Activated naive CD4-positive, alpha-beta T cell treated with anti-CD3 and anti-CD28 coated beads for 36 hours (primary cell): ENCODE measurements around the gene MAGEA9B. TPM values are rescaled to one million over a fixed set of nuclear protein-coding genes. Genes with fewer than 3 reads are reported as not detected.
"Not testable (repeated sequence)": the region's sequence is repeated elsewhere in the genome, so short reads cannot be mapped to it uniquely, and the experiment has no call there.

Source experiments
- CTCF ChIA-PET: fragments of 350-600 bp; sonication (Branson Sonifier 250); formaldehyde crosslinking; loops from one replicate; lab custom pipeline; 2021; ENCODE audit warnings: antibody characterized with exemption; lab: Charles Lee
- DNase-seq: peaks from one replicate; pipeline ENCODE4 v3.0.0-alpha.2; 2020
- H3K27ac Mint-ChIP-seq: one replicate; pipeline ENCODE4 v1.8.0; 2021; ENCODE audit warnings: mild to moderate bottlenecking, mixed read lengths
- H3K27me3 Mint-ChIP-seq: one replicate; pipeline ENCODE4 v1.8.0; 2021; ENCODE audit warnings: low read depth, mixed read lengths
- H3K36me3 Mint-ChIP-seq: one replicate; pipeline ENCODE4 v1.8.0; 2021; ENCODE audit warnings: low read depth, mixed read lengths
- H3K4me1 Mint-ChIP-seq: one replicate; pipeline ENCODE4 v1.8.0; 2021; ENCODE audit warnings: low read depth, mixed read lengths
- H3K4me3 Mint-ChIP-seq: one replicate; pipeline ENCODE4 v1.8.0; 2021; ENCODE audit warnings: mild to moderate bottlenecking, moderate library complexity, mixed read lengths
- H3K9me3 Mint-ChIP-seq: one replicate; pipeline ENCODE4 v1.8.0; 2021; ENCODE audit warnings: mixed read lengths
- intact Hi-C: fragments of 100-400 bp; cut with micrococcal nuclease; formaldehyde crosslinking; loops from one replicate; pipeline ENCODE4 v1.15.1; 2023
- total RNA-seq, 2 experiments: library from RNA; stranded (reverse); gene quantifications; one replicate each; pipeline ENCODE4 v1.2.3, GENCODE V29; 2021

Gene MAGEA9B
- total RNA-seq, 2 experiments from 2014 or later = not detected

DNA sequence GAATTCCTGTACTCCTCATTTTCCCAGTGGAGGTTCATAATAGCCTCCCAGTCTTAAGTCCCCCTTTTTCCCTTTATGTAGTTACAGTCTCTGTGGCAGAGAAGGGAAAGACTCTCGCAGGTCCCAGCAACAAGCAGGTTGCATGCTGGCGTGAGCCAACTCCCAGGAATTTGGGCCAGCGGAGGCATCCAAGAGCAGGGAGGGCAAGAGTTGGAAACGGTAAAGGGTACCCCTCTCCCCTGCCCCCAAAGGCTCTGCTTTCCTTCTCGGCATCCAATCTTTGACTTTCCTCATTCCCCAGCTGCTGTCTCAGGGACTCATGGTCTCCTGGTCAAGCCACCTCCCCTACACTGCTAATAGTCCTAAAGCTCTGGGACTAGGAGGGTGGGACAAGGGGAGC is 23.3 kb upstream of the MAGEA9B start:
- Mint-ChIP-seq H3K9me3 (no peaks in the 10 kb centered on the region), H3K27ac (no peak overlapping the region), H3K27me3 (no peaks in the 10 kb centered on the region), H3K4me3 (no peak overlapping the region), H3K36me3 (peaks cover 1% of the 10 kb centered on the region), H3K4me1 (peaks cover 4% of the 10 kb centered on the region)
- intact Hi-C loops = no loop called here
- DNase-seq = no peak
- CTCF ChIA-PET = no interaction called here

DNA sequence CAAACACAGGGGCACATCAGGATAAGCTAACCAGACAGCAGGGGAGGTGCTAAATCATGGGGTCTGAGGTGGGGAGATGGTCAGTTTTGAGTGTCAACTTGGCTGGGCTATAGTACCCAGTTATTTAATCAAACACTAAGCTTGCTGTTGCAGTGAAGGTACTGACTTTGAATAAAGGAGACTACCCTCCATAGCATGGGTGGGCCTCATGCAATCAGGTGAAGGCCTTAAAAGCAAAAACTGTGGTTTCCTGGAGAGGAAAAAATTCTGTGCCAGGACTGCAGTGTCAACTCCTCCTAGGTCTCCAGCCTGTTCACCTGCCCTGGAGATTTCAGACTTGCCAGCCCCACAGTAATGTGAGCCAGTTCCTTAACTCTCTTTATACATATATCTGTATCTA is 20.4 kb upstream of the MAGEA9B start:
- CTCF ChIA-PET = no interaction called here
- Mint-ChIP-seq H3K36me3 (peaks cover 6% of the 10 kb centered on the region), H3K27ac (no peak overlapping the region), H3K27me3 (no peaks in the 10 kb centered on the region), H3K4me1 (no peaks in the 10 kb centered on the region), H3K9me3 (no peaks in the 10 kb centered on the region), H3K4me3 (no peak overlapping the region)
- DNase-seq = no peak
- intact Hi-C loops = no loop called here

DNA sequence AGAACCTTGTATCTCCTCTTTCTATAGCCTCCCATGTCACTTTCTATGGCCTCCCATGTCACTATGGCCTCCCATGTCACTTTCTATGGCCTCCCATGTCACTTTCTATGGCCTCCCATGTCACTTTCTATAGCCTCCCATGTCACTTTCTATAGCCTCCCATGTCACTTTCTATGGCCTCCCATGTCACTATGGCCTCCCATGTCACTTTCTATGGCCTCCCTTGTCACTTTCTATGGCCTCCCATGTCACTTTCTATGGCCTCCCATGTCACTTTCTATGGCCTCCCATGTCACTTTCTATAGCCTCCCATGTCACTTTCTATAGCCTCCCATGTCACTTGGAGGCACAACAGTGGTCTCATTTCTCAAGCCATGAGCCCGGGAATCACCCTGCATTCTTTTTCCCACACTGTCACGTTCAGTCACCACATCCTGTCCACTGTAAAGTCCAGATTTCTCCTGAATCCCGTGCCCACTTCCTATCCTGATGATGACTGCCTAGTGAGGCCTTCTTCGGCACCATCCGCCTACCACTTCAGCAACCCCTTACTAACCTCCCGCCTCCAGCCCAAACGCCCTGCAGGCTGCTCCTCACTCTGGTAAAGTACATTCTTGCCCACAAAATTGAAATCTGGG is 18.1 kb upstream of the MAGEA9B start:
- H3K27me3 Mint-ChIP-seq, H3K4me3 Mint-ChIP-seq, DNase-seq, H3K9me3 Mint-ChIP-seq, intact Hi-C loops, H3K27ac Mint-ChIP-seq, CTCF ChIA-PET, H3K36me3 Mint-ChIP-seq, H3K4me1 Mint-ChIP-seq: not testable (repeated sequence)

DNA sequence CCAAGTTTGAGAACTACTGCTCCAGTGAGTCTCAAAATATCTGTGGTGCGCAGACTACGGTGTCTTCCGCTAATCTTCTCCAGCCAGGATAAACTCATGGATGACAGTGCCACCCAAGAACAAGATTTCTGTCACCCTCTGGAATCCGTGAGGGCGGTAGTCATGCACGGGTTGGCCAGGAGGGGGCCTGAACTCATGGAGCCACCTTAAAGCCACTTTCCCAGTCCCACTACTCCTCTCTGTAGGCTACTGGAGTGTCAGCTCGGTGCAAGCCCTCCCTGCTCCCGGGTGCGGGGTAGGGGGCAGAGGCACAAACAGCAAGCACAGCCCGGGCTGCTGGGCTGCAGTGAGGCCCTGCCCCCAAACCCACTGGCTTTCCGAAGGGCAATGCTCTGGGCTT is 11.3 kb upstream of the MAGEA9B start:
- H3K36me3 Mint-ChIP-seq, H3K27ac Mint-ChIP-seq, H3K4me3 Mint-ChIP-seq, H3K4me1 Mint-ChIP-seq, H3K9me3 Mint-ChIP-seq, CTCF ChIA-PET, DNase-seq, intact Hi-C loops, H3K27me3 Mint-ChIP-seq: not testable (repeated sequence)

DNA sequence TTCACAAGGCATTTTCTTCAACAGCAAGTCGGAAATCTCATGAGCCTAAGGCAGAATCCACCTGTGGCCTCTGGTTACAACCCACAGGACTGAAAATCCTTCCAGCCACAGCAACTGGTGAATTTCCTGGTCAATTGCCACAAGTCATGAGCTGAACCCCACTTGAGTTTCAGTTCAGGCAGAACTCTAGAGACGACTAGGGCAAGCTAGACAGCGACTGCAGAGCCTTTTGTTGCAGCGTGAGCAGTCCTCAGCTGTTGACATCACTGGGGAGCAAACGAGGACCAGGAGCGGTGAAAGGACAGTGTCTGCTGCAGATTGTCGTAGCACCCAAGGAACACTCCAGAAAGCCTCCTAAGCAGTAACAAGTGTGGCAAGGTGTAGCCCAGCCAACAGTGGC is 8.7 kb upstream of the MAGEA9B start:
- H3K4me1 Mint-ChIP-seq, H3K36me3 Mint-ChIP-seq, H3K27ac Mint-ChIP-seq, CTCF ChIA-PET, H3K4me3 Mint-ChIP-seq, H3K9me3 Mint-ChIP-seq, DNase-seq, intact Hi-C loops, H3K27me3 Mint-ChIP-seq: not testable (repeated sequence)

DNA sequence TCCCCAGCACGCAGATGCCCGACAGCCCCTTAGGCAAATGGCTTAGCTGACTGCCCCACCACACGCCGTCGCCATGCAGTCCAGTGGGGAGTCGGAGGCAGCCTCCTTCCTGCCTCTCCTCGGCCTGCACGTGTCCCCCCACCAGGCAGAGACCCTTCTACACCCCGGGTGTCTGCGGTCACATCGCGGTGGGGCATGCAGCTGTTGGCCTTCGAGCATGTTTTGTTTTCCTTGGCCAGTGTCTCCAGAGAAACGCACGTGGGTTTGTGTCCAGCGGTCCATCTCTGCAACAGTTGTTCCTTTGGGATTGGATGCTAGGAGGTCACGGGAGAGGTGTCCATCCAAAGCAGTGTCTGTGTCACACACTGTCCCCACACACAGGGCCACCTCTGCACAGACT is 8.0 kb upstream of the MAGEA9B start, which contains the start of gene HSFX2:
Gene HSFX2, minus strand, starts transcription at position 101 of the 400 bp plus-strand sequence. CDS start 614 bp downstream, outside the sequence.
- H3K36me3 Mint-ChIP-seq, DNase-seq, H3K9me3 Mint-ChIP-seq, H3K27ac Mint-ChIP-seq, H3K4me1 Mint-ChIP-seq, CTCF ChIA-PET, intact Hi-C loops, H3K4me3 Mint-ChIP-seq, H3K27me3 Mint-ChIP-seq: not testable (repeated sequence)

DNA sequence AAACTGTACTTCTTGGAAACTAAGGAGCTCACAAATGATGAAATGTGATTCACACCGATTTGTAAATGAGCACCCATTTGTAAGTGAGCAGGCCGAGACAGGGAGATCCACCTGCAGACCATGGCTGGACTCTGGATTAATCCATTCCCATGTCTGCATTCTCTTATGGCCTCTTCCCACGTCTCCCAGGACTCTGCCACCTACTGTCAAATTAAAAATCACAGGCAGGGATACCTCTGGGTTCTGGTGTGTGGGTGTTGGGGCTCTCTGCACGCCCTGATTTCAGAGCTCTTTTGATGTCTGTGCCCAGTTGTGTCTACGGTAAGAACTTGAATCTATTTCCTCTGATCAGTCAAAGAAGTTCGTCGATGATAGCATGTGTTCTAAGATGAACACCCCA is 3.7 kb upstream of the MAGEA9B start:
- CTCF ChIA-PET, H3K4me1 Mint-ChIP-seq, H3K36me3 Mint-ChIP-seq, intact Hi-C loops, H3K4me3 Mint-ChIP-seq, H3K9me3 Mint-ChIP-seq, H3K27me3 Mint-ChIP-seq, DNase-seq, H3K27ac Mint-ChIP-seq: not testable (repeated sequence)

DNA sequence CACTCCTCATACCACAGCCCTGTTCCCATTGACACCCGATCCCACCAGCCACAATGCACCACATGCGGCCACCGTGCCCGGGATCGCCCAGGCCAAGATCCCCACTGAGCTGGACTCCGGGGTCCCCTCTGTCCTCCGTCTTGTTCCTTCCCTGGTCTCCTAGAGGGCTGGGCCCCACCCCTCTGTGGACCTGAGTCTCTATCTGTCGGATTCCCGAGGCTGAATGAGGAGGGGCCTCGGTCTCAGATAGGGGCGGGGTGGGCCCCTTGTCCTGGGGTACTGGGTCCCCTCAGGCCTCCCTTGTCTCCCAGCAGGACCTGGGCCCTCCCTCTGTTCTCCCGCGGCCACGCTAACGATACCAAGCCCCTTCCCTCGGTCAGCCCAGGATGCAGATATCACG is 1.6 kb downstream of the MAGEA9B start:
- H3K27me3 Mint-ChIP-seq, H3K27ac Mint-ChIP-seq, H3K4me1 Mint-ChIP-seq, H3K9me3 Mint-ChIP-seq, H3K36me3 Mint-ChIP-seq, H3K4me3 Mint-ChIP-seq, CTCF ChIA-PET, intact Hi-C loops, DNase-seq: not testable (repeated sequence)

DNA sequence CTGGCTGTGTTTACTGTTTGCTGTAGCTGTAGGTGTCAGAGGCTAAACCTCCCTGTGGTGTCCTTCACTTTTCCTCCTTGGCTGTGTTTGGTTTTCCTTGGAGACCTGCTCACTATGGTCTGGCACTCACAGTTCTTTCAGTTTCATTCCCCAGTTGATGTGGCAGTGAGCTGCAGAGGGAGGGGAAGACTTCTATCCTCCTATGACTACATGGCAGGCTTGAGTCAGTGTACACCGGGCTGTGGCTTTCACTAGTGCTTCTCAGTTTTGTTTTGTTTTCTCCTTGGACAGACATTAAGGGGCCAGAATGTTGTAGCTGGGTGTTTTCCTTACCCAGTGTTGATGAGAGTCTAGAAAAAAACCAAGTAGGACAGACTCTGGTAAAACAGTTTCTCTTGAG is 13.8 kb downstream of the MAGEA9B start:
- H3K4me1 Mint-ChIP-seq, DNase-seq, H3K36me3 Mint-ChIP-seq, H3K4me3 Mint-ChIP-seq, H3K9me3 Mint-ChIP-seq, H3K27me3 Mint-ChIP-seq, CTCF ChIA-PET, intact Hi-C loops, H3K27ac Mint-ChIP-seq: not testable (repeated sequence)

DNA sequence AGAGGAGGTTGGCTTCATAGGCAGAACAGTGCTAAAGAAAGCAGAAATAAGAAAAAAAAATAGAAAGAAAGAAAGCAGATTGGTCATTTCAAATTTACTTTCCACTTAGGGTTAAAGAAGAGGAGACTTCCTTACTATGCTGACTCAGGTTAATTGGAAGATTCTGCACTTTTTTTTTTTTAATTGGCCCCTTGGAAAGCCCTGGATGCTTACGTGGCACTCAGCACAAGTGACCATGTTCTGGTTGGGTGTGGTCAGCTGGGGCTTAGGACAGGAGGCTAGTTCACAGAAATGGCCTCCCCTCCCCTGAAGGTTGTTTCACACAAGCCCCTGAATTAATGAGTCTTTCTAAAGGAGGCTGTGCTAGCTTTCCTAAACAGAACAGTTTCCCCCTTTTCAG is 14.5 kb downstream of the MAGEA9B start:
- Mint-ChIP-seq H3K27me3 (peaks cover 4% of the 10 kb centered on the region), H3K27ac (no peak overlapping the region), H3K36me3 (no peaks in the 10 kb centered on the region), H3K4me1 (peaks cover 3% of the 10 kb centered on the region), H3K9me3 (no peaks in the 10 kb centered on the region), H3K4me3 (no peak overlapping the region)
- CTCF ChIA-PET = no interaction called here
- intact Hi-C loops = no loop called here
- DNase-seq = no peak

DNA sequence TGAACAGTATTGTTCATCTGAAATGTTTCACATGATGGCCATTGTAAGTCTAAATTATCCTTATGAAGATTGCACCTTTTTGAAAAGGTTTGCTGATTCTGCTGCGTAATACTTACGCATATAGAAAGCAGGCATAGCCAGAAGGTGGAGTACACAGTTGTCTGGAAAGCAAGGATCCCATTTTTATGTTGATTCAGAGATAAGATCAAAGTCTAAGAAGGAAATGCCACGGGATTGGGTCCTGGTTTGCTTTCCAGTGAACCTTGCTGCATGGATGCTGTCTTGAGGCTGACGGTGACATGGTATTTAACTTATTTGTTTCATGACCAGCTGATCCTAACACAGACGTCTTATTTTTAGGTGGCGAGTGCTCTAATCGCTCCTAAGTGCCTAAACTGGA is 15.5 kb downstream of the MAGEA9B start:
- H3K9me3 Mint-ChIP-seq = no peaks in the 10 kb centered on the region
- DNase-seq = no peak
- H3K27me3 Mint-ChIP-seq = peaks cover 4% of the 10 kb centered on the region
- peaks cover 3% of the 10 kb centered on the region for H3K4me1 Mint-ChIP-seq
- CTCF ChIA-PET = no interaction called here
- H3K36me3 Mint-ChIP-seq = no peaks in the 10 kb centered on the region
- intact Hi-C loops = no loop called here
- H3K27ac Mint-ChIP-seq = no peak overlapping the region
- no peak overlapping the region for H3K4me3 Mint-ChIP-seq

DNA sequence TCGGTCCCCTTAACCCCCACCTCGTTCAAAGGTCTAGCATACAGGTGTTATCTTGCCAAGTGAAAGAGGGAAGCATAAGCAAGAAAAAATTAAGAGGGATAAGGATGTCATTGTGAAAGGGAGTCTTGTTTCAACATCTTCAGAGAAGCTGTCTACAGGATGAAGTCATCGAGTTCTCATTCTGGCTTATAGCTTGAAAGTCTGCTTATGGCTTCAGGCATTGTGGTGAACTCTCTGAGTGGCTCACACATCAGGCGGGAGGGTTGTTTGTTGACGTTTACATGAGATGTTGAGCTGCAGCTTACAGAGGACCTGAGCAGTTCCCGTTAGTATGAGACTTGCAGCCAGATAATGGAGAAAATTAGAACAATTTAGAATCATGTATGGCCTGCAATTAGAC is 16.6 kb downstream of the MAGEA9B start:
- H3K27me3 Mint-ChIP-seq = peaks cover 4% of the 10 kb centered on the region
- no peaks in the 10 kb centered on the region for H3K36me3 Mint-ChIP-seq
- CTCF ChIA-PET = no interaction called here
- no peaks in the 10 kb centered on the region for H3K9me3 Mint-ChIP-seq
- no peak overlapping the region for H3K27ac Mint-ChIP-seq
- DNase-seq = no peak
- intact Hi-C loops = no loop called here
- peaks cover 3% of the 10 kb centered on the region for H3K4me1 Mint-ChIP-seq
- no peak overlapping the region for H3K4me3 Mint-ChIP-seq

DNA sequence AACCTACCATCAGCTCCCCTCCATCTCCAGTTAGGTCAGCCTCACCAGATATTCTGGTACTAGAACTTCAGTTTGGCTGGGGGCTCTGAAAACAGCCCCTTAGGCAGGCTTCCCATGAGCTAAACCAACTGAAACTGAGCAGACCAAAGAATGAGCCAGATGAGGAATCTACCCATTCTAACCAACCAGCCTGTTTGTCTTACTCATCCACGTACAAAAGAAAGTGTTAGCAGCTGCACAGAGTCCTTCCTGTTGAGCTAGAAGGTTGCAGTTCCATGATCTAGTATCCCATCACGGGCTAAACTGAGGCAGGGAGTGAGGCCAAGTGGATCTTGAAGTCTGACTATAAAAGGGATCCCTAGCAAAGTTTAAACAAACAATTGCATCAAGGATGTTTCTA is 17.5 kb downstream of the MAGEA9B start:
- Mint-ChIP-seq H3K4me1 (peaks cover 3% of the 10 kb centered on the region), H3K4me3 (no peak overlapping the region), H3K9me3 (no peaks in the 10 kb centered on the region), H3K27ac (no peak overlapping the region), H3K27me3 (peaks cover 4% of the 10 kb centered on the region), H3K36me3 (no peaks in the 10 kb centered on the region)
- CTCF ChIA-PET = no interaction called here
- DNase-seq = no peak
- intact Hi-C loops = no loop called here
